HG03521 (cell line): Measurements from ENCODE around the gene CASP8.
"Not testable (repeated sequence)": the region's sequence is repeated elsewhere in the genome, so short reads cannot be mapped to it uniquely, and the experiment has no call there.

Source experiments
- ATAC-seq: cut with Tn5 transposase; IDR thresholded peaks from one replicate; pipeline ENCODE4 v1.9.1; 2021; ENCODE audit warnings: mild to moderate bottlenecking, moderate library complexity; ENCODE audit not compliant: unreplicated experiment

CASP8 gene

GRCh38 chr2:201239167-201239935 lies 21.0 kb upstream of the CASP8 start:
- ATAC-seq, result not testable (repeated sequence)

- no peak for ATAC-seq
Measured at GRCh38 chr2:201242571-201243277, 17.6 kb upstream of the CASP8 start.

- ATAC-seq, result no peak
Measured at GRCh38 chr2:201244829-201245228, 15.5 kb upstream of the CASP8 start.

- ATAC-seq, result no peak
Measured at GRCh38 chr2:201246280-201246679, 14.1 kb upstream of the CASP8 start.

GRCh38 chr2:201248288-201248844 lies 12.0 kb upstream of the CASP8 start:
- no peak for ATAC-seq

- ATAC-seq, result no peak
Measured at GRCh38 chr2:201249889-201250288, 10.4 kb upstream of the CASP8 start.

- no peak for ATAC-seq
Measured at GRCh38 chr2:201250741-201251140, 9.6 kb upstream of the CASP8 start.

GRCh38 chr2:201254081-201254730 lies 6.1 kb upstream of the CASP8 start:
- no peak for ATAC-seq

GRCh38 chr2:201255408-201256033 lies 4.8 kb upstream of the CASP8 start:
- no peak for ATAC-seq

- no peak for ATAC-seq
Measured at GRCh38 chr2:201256082-201256481, 4.3 kb upstream of the CASP8 start.

- ATAC-seq, result peak; percentile 36
Measured at GRCh38 chr2:201257381-201257955, 2.9 kb upstream of the CASP8 start.

GRCh38 chr2:201257956-201258665 lies 2.2 kb upstream of the CASP8 start:
- ATAC-seq, result peak; percentile 71

GRCh38 chr2:201258666-201259615 lies 1.4 kb upstream of the CASP8 start:
- ATAC-seq, result peak; percentile 1

GRCh38 chr2:201261471-201261870 lies 1.1 kb downstream of the CASP8 start:
- ATAC-seq, result no peak

- no peak for ATAC-seq
Measured at GRCh38 chr2:201261906-201262305, 1.6 kb downstream of the CASP8 start.

GRCh38 chr2:201262718-201263117 lies 2.4 kb downstream of the CASP8 start:
- ATAC-seq, result no peak

- no peak for ATAC-seq
Measured at GRCh38 chr2:201263779-201264178, 3.4 kb downstream of the CASP8 start.

GRCh38 chr2:201264472-201265173 lies 4.3 kb downstream of the CASP8 start:
- no peak for ATAC-seq
